HEK293 (cell line): ENCODE data around the gene RBM39.

Source experiments
- CTCF ChIA-PET: fragments of 350-600 bp; formaldehyde crosslinking; extraction: SDS; loops from one replicate; lab custom pipeline; 2021; ENCODE audit warnings: antibody characterized with exemption; lab: Yijun Ruan, JAX
- POLR2A ChIA-PET: fragments of 300-600 bp; formaldehyde crosslinking; extraction: SDS; loops from one replicate; lab custom pipeline; 2020; ENCODE audit warnings: antibody characterized with exemption, inconsistent platforms; lab: Yijun Ruan, JAX
- H3K27ac ChIP-seq: fragments of 200-500 bp; sonication (Bioruptor generic); 2 replicates; pipeline ENCODE4 v1.5.1; 2014; ENCODE audit warnings: low read depth, low read length, control low read depth, inconsistent platforms; ENCODE audit errors: extremely low read depth
- H3K36me3 ChIP-seq, 2 experiments: fragments of 200-500 bp in 1 of 2; sonication (Bioruptor generic) in 1 of 2; 1 replicate in 1 of 2; 2 replicates in 1 of 2; pipeline ENCODE4 v1.5.1; 2014 to 2017; ENCODE audit warnings: inconsistent platforms in 2 of 2, low read length in 2 of 2; ENCODE audit not compliant: control insufficient read depth in 2 of 2, insufficient read depth in 1 of 2
- H3K4me1 ChIP-seq: fragments of 200-500 bp; sonication (Bioruptor generic); 2 replicates; pipeline ENCODE4 v1.5.1; 2014; ENCODE audit warnings: mild to moderate bottlenecking, low read length, inconsistent platforms; ENCODE audit not compliant: control insufficient read depth, insufficient read depth
- H3K4me3 ChIP-seq: 2 replicates; pipeline ENCODE4 v1.5.1; 2011; ENCODE audit warnings: low read depth, mild to moderate bottlenecking, control low read depth, low read length, moderate library complexity
- H3K9me3 ChIP-seq: fragments of 200-500 bp; sonication (Bioruptor generic); 2 replicates; pipeline ENCODE4 v1.5.1; 2014; ENCODE audit warnings: low read depth, low read length, inconsistent platforms; ENCODE audit not compliant: control insufficient read depth, insufficient read depth
- KLF10 ChIP-seq: fragments of 450-650 bp; IDR thresholded peaks from 2 replicates; pipeline ENCODE4 v1.5.1; 2018; ENCODE audit warnings: missing biosample characterization, mild to moderate bottlenecking, missing genetic modification characterization
- PRDM1 ChIP-seq: fragments of 450-650 bp; formaldehyde crosslinking; IDR thresholded peaks from 2 replicates; pipeline ENCODE4; 2016; ENCODE audit warnings: missing biosample characterization, missing genetic modification characterization
- PRDM2 ChIP-seq: fragments of 450-650 bp; formaldehyde crosslinking; IDR thresholded peaks from 2 replicates; pipeline ENCODE4 v1.5.1; 2016; ENCODE audit warnings: missing biosample characterization, missing genetic modification characterization, borderline replicate concordance
- PRDM6 ChIP-seq: fragments of 450-650 bp; formaldehyde crosslinking; IDR thresholded peaks from 2 replicates; pipeline ENCODE4 v1.5.1; 2017; ENCODE audit warnings: missing biosample characterization, missing genetic modification characterization
- YY1 ChIP-seq: fragments of 450-650 bp; formaldehyde crosslinking; IDR thresholded peaks from 2 replicates; pipeline ENCODE4 v1.5.1; 2018; ENCODE audit warnings: missing biosample characterization, missing genetic modification characterization
- YY2 ChIP-seq: fragments of 450-650 bp; formaldehyde crosslinking; IDR thresholded peaks from 2 replicates; pipeline ENCODE4 v1.5.1; 2016; ENCODE audit warnings: missing biosample characterization, missing genetic modification characterization
- ZBTB48 ChIP-seq: fragments of 450-650 bp; formaldehyde crosslinking; IDR thresholded peaks from 2 replicates; pipeline ENCODE4 v1.5.1; 2016; ENCODE audit warnings: missing biosample characterization, missing genetic modification characterization
- ZFP69B ChIP-seq: fragments of 450-650 bp; formaldehyde crosslinking; IDR thresholded peaks from 2 replicates; pipeline ENCODE4 v1.5.1; 2016; ENCODE audit warnings: missing biosample characterization, missing genetic modification characterization
- ZNF10 ChIP-seq: fragments of 450-650 bp; formaldehyde crosslinking; IDR thresholded peaks from 2 replicates; pipeline ENCODE4 v1.5.1; 2017; ENCODE audit warnings: missing biosample characterization, missing genetic modification characterization
- ZNF138 ChIP-seq: fragments of 450-650 bp; formaldehyde crosslinking; IDR thresholded peaks from 2 replicates; pipeline ENCODE4 v1.5.1; 2016; ENCODE audit warnings: missing biosample characterization, missing genetic modification characterization, borderline replicate concordance
- ZNF140 ChIP-seq: fragments of 450-650 bp; formaldehyde crosslinking; IDR thresholded peaks from 2 replicates; pipeline ENCODE4 v1.5.1; 2016; ENCODE audit warnings: missing biosample characterization, missing genetic modification characterization
- ZNF174 ChIP-seq: fragments of 450-650 bp; formaldehyde crosslinking; IDR thresholded peaks from 2 replicates; pipeline ENCODE4 v1.5.0; 2017; ENCODE audit warnings: missing biosample characterization, mild to moderate bottlenecking, missing genetic modification characterization
- ZNF292 ChIP-seq: fragments of 450-650 bp; formaldehyde crosslinking; IDR thresholded peaks from 2 replicates; pipeline ENCODE4 v1.5.1; 2016; ENCODE audit warnings: low read depth, missing biosample characterization, missing genetic modification characterization, borderline replicate concordance
- ZNF335 ChIP-seq: fragments of 450-650 bp; formaldehyde crosslinking; conservative IDR thresholded peaks from 2 replicates; pipeline ENCODE4 v1.5.1; 2016; ENCODE audit warnings: missing biosample characterization, missing genetic modification characterization
- ZNF391 ChIP-seq: fragments of 450-650 bp; formaldehyde crosslinking; IDR thresholded peaks from 2 replicates; pipeline ENCODE4 v1.5.1; 2016; ENCODE audit warnings: low read depth, missing biosample characterization, missing genetic modification characterization, borderline replicate concordance
- ZNF394 ChIP-seq: fragments of 450-650 bp; formaldehyde crosslinking; IDR thresholded peaks from 2 replicates; pipeline ENCODE4 v1.5.1; 2016; ENCODE audit warnings: missing biosample characterization, missing genetic modification characterization, mild to moderate bottlenecking, moderate library complexity, borderline replicate concordance
- ZNF433 ChIP-seq: fragments of 450-650 bp; formaldehyde crosslinking; IDR thresholded peaks from 2 replicates; pipeline ENCODE4 v1.5.1; 2016; ENCODE audit warnings: missing biosample characterization, missing genetic modification characterization, low read depth
- ZNF449 ChIP-seq: fragments of 450-650 bp; formaldehyde crosslinking; IDR thresholded peaks from 2 replicates; pipeline ENCODE4 v1.5.1; 2017; ENCODE audit warnings: missing biosample characterization, mild to moderate bottlenecking, missing genetic modification characterization, moderate library complexity
- ZNF48 ChIP-seq: fragments of 450-650 bp; formaldehyde crosslinking; IDR thresholded peaks from 2 replicates; pipeline ENCODE4 v1.5.1; 2016; ENCODE audit warnings: missing biosample characterization, missing genetic modification characterization
- ZNF529 ChIP-seq: fragments of 450-650 bp; formaldehyde crosslinking; IDR thresholded peaks from 2 replicates; pipeline ENCODE4 v1.5.1; 2017; ENCODE audit warnings: missing genetic modification characterization, missing biosample characterization; ENCODE audit not compliant: insufficient replicate concordance
- ZNF571 ChIP-seq: fragments of 450-650 bp; formaldehyde crosslinking; IDR thresholded peaks from 2 replicates; pipeline ENCODE4 v1.5.0; 2017; ENCODE audit warnings: missing biosample characterization, missing genetic modification characterization
- ZNF639 ChIP-seq: fragments of 450-650 bp; formaldehyde crosslinking; IDR thresholded peaks from 2 replicates; pipeline ENCODE4 v1.5.1; 2016; ENCODE audit warnings: missing biosample characterization, missing genetic modification characterization
- ZNF660 ChIP-seq: fragments of 450-650 bp; IDR thresholded peaks from 2 replicates; pipeline ENCODE4 v1.5.1; 2018; ENCODE audit warnings: missing biosample characterization, mild to moderate bottlenecking, missing genetic modification characterization
- ZNF670 ChIP-seq: fragments of 450-650 bp; formaldehyde crosslinking; IDR thresholded peaks from 2 replicates; pipeline ENCODE4 v1.5.1; 2016; ENCODE audit warnings: missing biosample characterization, missing genetic modification characterization, low read depth
- ZNF791 ChIP-seq: fragments of 450-650 bp; formaldehyde crosslinking; IDR thresholded peaks from 2 replicates; pipeline ENCODE4 v1.5.1; 2016; ENCODE audit warnings: missing biosample characterization, missing genetic modification characterization
- ZNF792 ChIP-seq: fragments of 450-650 bp; formaldehyde crosslinking; IDR thresholded peaks from 2 replicates; pipeline ENCODE4 v1.5.1; 2016; ENCODE audit warnings: missing biosample characterization, missing genetic modification characterization
- ZNF843 ChIP-seq: fragments of 450-650 bp; formaldehyde crosslinking; IDR thresholded peaks from 2 replicates; pipeline ENCODE4 v1.5.1; 2016; ENCODE audit warnings: missing biosample characterization, missing genetic modification characterization

RBM39 gene

GRCh38 chr20:35698298-35699126 lies 43.5 kb downstream of the RBM39 start:
- Histone ChIP-seq H3K4me3 (peak overlapping the region; percentile 75), H3K36me3 (peaks cover 4 to 53% of the 10 kb centered on the region in 2 experiments; a peak in 2 of 3 replicates), H3K27ac (peak overlapping the region; percentile 90), H3K9me3 (no peaks in the 10 kb centered on the region), H3K4me1 (0 out of 2 replicates have a peak, but pooled peaks cover 4% of the 10 kb centered on the region)
- ChIA-PET CTCF (interaction anchor here (0.6 kb wide), 1 partner anchor 27 kb away, joined by 4 read pairs; no protein-coding TSS in a partner anchor), POLR2A (interaction anchor here (0.5 to 6.2 kb wide), 9 partner anchors 12 to 256 kb away, joined by 3 to 27 read pairs (median 3); partner anchors contain the start of genes RBM39, SCAND1 and SPAG4)
- no peak for TF ChIP-seq ZNF639
- TF ChIP-seq PRDM1 (tag by site-specific recombination) = peak; percentile 27; the same call in 1 of the 2 replicates
- TF ChIP-seq ZNF391 (tag by site-specific recombination) = no peak
- TF ChIP-seq ZNF670 (tag by site-specific recombination) = no peak
- TF ChIP-seq ZFP69B = no peak; the same call in 1 of the 2 replicates
- no peak for TF ChIP-seq ZNF571 (tag by site-specific recombination)
- no peak for TF ChIP-seq ZNF48
- TF ChIP-seq ZNF792 = no peak
- TF ChIP-seq PRDM6 (tag by site-specific recombination) = no peak
- TF ChIP-seq ZNF394 (tag by site-specific recombination) = no peak
- TF ChIP-seq ZNF660 (tag by site-specific recombination) = no peak
- no peak for TF ChIP-seq PRDM2 (tag by site-specific recombination)
- no peak for TF ChIP-seq ZNF138 (tag by site-specific recombination)
- no peak for TF ChIP-seq ZNF10 (tag by site-specific recombination)
- TF ChIP-seq ZNF449 (tag by site-specific recombination) = no peak
- TF ChIP-seq ZBTB48 (tag by site-specific recombination) = peak; percentile 69; the same call in 1 of the 2 replicates
- no peak for TF ChIP-seq ZNF140 (tag by site-specific recombination)
- no peak for TF ChIP-seq YY1 (tag by site-specific recombination)
- TF ChIP-seq ZNF335 (tag by site-specific recombination) = peak; percentile 92
- TF ChIP-seq ZNF433 (tag by site-specific recombination) = no peak
- no peak for TF ChIP-seq ZNF843 (tag by site-specific recombination)
- TF ChIP-seq ZNF791 (tag by site-specific recombination) = no peak
- TF ChIP-seq YY2 = no peak
- no peak for TF ChIP-seq ZNF292
- no peak for TF ChIP-seq ZNF529 (tag by site-specific recombination)
- no peak for TF ChIP-seq KLF10 (tag by site-specific recombination)
- no peak for TF ChIP-seq ZNF174 (tag by site-specific recombination)
